Ovary (tissue), 3 donors: Measurements from ENCODE around the gene TMEM123.

Source experiments
- EP300 ChIP-seq: sonication (generic); formaldehyde crosslinking; IDR thresholded peaks from one replicate; pipeline ENCODE4 v1.6.1; 2017; ENCODE audit warnings: antibody characterized with exemption
- POLR2A ChIP-seq: fragments of 450-650 bp; IDR thresholded peaks from one replicate; pipeline ENCODE4 v1.6.1; 2017; ENCODE audit warnings: antibody characterized with exemption, mild to moderate bottlenecking, moderate library complexity
- TF ChIP-seq, protein P1 (sequence below), 3 donors: fragments of 450-650 bp in 2 of 3; fragments of 200-600 bp in 1 of 3; IDR thresholded peaks; one replicate each; pipeline versions ENCODE4 v1.5.1 to v1.8.0; 2016 to 2022; ENCODE audit warnings: antibody characterized with exemption in 3 of 3, mild to moderate bottlenecking in 1 of 3
- donor health status: DM: no; HTN: no; CAD: no.

DNA sequence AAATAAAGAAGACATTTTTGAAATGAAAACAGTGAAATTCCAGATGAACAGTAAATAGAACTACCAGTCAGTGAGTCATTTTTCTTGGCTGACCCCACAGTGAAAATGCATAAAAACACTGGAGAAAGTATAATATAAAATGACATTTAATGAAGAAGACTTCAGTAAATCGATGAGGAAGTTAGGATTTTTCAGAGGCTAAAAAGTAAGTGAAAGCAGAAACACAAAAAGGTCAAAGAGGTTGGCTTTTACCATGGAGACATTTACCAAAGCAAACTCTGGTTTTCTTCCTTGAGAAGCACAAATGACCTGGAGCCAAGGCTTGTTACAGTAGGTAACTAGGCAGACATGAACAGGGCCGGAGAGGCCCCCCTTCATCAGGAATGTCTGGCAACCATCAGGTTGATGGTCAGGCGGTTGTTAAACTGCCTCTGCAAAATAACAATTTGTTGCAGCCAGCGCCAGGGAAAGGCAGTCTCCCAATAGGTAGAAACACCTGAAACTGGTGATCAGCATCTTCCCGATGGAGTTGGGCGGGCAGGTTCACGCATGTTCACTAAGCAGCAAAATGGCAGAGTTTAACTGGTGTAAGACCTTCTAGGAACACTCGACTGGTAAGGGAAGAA is 16.7 kb upstream of the TMEM123 start:
- TF ChIP-seq, protein P1, sequence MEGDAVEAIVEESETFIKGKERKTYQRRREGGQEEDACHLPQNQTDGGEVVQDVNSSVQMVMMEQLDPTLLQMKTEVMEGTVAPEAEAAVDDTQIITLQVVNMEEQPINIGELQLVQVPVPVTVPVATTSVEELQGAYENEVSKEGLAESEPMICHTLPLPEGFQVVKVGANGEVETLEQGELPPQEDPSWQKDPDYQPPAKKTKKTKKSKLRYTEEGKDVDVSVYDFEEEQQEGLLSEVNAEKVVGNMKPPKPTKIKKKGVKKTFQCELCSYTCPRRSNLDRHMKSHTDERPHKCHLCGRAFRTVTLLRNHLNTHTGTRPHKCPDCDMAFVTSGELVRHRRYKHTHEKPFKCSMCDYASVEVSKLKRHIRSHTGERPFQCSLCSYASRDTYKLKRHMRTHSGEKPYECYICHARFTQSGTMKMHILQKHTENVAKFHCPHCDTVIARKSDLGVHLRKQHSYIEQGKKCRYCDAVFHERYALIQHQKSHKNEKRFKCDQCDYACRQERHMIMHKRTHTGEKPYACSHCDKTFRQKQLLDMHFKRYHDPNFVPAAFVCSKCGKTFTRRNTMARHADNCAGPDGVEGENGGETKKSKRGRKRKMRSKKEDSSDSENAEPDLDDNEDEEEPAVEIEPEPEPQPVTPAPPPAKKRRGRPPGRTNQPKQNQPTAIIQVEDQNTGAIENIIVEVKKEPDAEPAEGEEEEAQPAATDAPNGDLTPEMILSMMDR (IDR thresholded peaks at IDR 0.05): no peak
- no peak for TF ChIP-seq POLR2A
- TF ChIP-seq EP300: no peak
